WERI-Rb-1 (cell line): ENCODE data around the gene COL27A1.

Experiments used
- DNase-seq: peaks from one replicate; pipeline ENCODE4 v3.0.0-alpha.2; 2020
- H3K27ac ChIP-seq: fragments of 250-450 bp; sonication (Bioruptor Pico); 2 replicates; pipeline ENCODE4 v1.5.1; 2020; ENCODE audit warnings: mild to moderate bottlenecking, moderate library complexity
- H3K27me3 ChIP-seq: fragments of 250-450 bp; sonication (Bioruptor Pico); 2 replicates; pipeline ENCODE4 v1.5.1; 2021; ENCODE audit warnings: mild to moderate bottlenecking, low read depth, moderate library complexity; ENCODE audit not compliant: insufficient read depth, severe bottlenecking
- H3K36me3 ChIP-seq: fragments of 250-450 bp; sonication (Bioruptor Pico); 2 replicates; pipeline ENCODE4 v1.5.1; 2020; ENCODE audit warnings: mild to moderate bottlenecking, moderate library complexity
- H3K4me3 ChIP-seq: 2 replicates; pipeline ENCODE4 v1.5.1; 2011; ENCODE audit warnings: low read depth, mild to moderate bottlenecking, control low read depth, low read length
- H3K9me3 ChIP-seq: fragments of 250-450 bp; sonication (Bioruptor Pico); 2 replicates; pipeline ENCODE4 v1.5.1; 2021; ENCODE audit warnings: mild to moderate bottlenecking, moderate library complexity; ENCODE audit not compliant: severe bottlenecking
- CTCF ChIP-seq: IDR thresholded peaks from 2 replicates; pipeline ENCODE4 v1.5.1; 2011; ENCODE audit warnings: low read depth, mild to moderate bottlenecking, control low read depth, inconsistent platforms, low read length

The COL27A1 gene

GRCh38 chr9:114112325-114112724 is 43.0 kb upstream of the COL27A1 start:
- no peak overlapping the region for H3K27ac ChIP-seq
- H3K36me3 ChIP-seq: no peaks in the 10 kb centered on the region
- H3K27me3 ChIP-seq: no peaks in the 10 kb centered on the region
- no peaks in the 10 kb centered on the region for H3K9me3 ChIP-seq
- no peak overlapping the region for H3K4me3 ChIP-seq
- no peak for DNase-seq
- TF ChIP-seq CTCF: no peak

GRCh38 chr9:114112778-114113584 is 42.4 kb upstream of the COL27A1 start:
- no peak for DNase-seq
- peak overlapping the region; percentile 7; the same call in 1 of the 2 replicates for H3K27ac ChIP-seq
- H3K27me3 ChIP-seq: no peaks in the 10 kb centered on the region
- TF ChIP-seq CTCF: no peak
- no peak overlapping the region for H3K4me3 ChIP-seq
- no peaks in the 10 kb centered on the region for H3K36me3 ChIP-seq
- H3K9me3 ChIP-seq: peaks cover 2% of the 10 kb centered on the region

- H3K27me3 ChIP-seq: no peaks in the 10 kb centered on the region
Observed at GRCh38 chr9:114114364-114114763, 41.0 kb upstream of the COL27A1 start.

DNA sequence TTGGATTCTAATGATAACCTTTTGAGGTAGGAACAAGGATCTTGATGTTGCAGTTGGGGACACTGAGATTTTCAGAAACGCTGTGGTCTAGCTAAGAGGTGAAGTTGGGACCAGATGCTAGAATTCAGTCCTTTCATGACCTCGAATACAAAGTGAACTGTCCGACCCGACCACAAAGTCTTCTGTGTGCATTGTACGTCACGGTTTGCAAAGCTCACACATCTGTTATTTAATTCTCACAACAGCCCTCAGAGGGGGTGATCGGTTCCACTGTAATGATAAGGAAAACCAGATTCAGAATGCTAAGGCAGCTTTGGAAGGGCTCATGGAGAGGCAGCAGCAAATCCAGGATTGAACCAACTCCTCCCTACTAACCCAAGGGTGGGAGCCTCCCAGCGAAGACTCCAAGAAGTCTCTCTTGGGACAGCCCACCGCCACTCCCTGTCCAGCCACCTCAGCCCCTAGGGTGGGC is 39.6 kb upstream of the COL27A1 start:
- H3K36me3 ChIP-seq: no peaks in the 10 kb centered on the region
- no peak for DNase-seq
- H3K4me3 ChIP-seq: no peak overlapping the region
- no peaks in the 10 kb centered on the region for H3K27me3 ChIP-seq
- no peak for TF ChIP-seq CTCF
- peak overlapping the region; percentile 43 for H3K27ac ChIP-seq
- H3K9me3 ChIP-seq: peaks cover 2% of the 10 kb centered on the region

More at GRCh38 chr9:114114364-114114763, 41.0 kb upstream of the COL27A1 start:
- Histone ChIP-seq H3K9me3 (peaks cover 2% of the 10 kb centered on the region), H3K4me3 (no peak overlapping the region), H3K27ac (no peak overlapping the region; the same call in 1 of the 2 replicates), H3K36me3 (no peaks in the 10 kb centered on the region)
- no peak for TF ChIP-seq CTCF
- no peak for DNase-seq

DNA sequence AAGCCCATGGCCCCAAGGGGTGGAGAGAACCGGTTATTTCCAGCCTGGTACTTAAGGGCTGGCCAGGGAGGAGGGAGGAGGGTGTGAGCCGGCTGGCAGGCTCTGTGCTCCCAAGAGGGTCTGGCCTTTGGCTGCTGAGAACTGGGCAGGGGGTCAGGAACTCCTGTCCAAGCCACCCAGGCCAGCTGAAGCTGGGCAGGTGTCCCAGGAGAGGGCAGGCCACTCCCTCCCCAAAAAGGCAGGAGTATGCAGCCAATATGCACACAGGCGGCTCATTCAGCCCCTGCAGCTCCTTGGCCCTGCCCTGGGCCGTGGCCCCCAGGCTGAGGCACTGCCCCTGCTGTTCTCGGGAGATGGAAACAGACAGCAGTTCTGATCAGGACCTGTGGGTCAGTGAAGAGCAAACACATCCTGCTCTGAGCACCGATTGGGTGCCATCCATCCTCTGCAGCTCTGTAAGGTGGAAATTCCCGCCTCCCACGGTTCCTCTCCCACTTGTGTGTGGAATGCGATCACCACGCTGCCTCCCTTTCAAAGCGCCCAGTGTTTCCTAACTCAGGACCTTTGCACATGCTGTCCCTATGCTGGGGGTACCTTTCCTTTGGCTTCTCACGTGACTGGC is 39.1 kb upstream of the COL27A1 start:
- DNase-seq: no peak
- no peaks in the 10 kb centered on the region for H3K27me3 ChIP-seq
- no peak for TF ChIP-seq CTCF
- H3K36me3 ChIP-seq: no peaks in the 10 kb centered on the region
- peaks cover 2% of the 10 kb centered on the region for H3K9me3 ChIP-seq
- H3K4me3 ChIP-seq: no peak overlapping the region
- H3K27ac ChIP-seq: peak overlapping the region; percentile 43
